GM21447 (cell line): ENCODE results near the gene SCRT2.

Experiments
- ATAC-seq: cut with Tn5 transposase; IDR thresholded peaks from one replicate; pipeline ENCODE4 v1.9.1; 2021; ENCODE audit not compliant: unreplicated experiment

Gene SCRT2

GRCh38 chr20:673603-674001 is 2.0 kb downstream of the SCRT2 start:
- ATAC-seq, result no peak

GRCh38 chr20:672963-673602 is 2.5 kb downstream of the SCRT2 start:
- ATAC-seq, result no peak

GRCh38 chr20:671252-672030 is 4.2 kb downstream of the SCRT2 start:
- ATAC-seq, result no peak

GRCh38 chr20:669573-669972 is 6.0 kb downstream of the SCRT2 start:
- no peak for ATAC-seq

GRCh38 chr20:668638-669037 is 7.0 kb downstream of the SCRT2 start:
- no peak for ATAC-seq

GRCh38 chr20:668050-668449 is 7.6 kb downstream of the SCRT2 start:
- no peak for ATAC-seq

GRCh38 chr20:667351-668034 is 8.1 kb downstream of the SCRT2 start:
- ATAC-seq, result no peak

GRCh38 chr20:666877-667276 is 8.7 kb downstream of the SCRT2 start:
- no peak for ATAC-seq

GRCh38 chr20:665276-665675 is 10.3 kb downstream of the SCRT2 start:
- ATAC-seq, result no peak

- no peak for ATAC-seq
These were observed 11.0 kb downstream of the SCRT2 start for GRCh38 chr20:664576-664975.

- no peak for ATAC-seq
These were observed 11.5 kb downstream of the SCRT2 start for GRCh38 chr20:664151-664550.

GRCh38 chr20:663315-664090 is 12.1 kb downstream of the SCRT2 start:
- no peak for ATAC-seq

- ATAC-seq, result no peak
These were observed 13.1 kb downstream of the SCRT2 start for GRCh38 chr20:662277-663192.

GRCh38 chr20:661474-662270 is 13.9 kb downstream of the SCRT2 start:
- ATAC-seq, result no peak

- ATAC-seq, result no peak
These were observed 16.8 kb downstream of the SCRT2 start for GRCh38 chr20:658731-659291.

- no peak for ATAC-seq
These were observed 17.4 kb downstream of the SCRT2 start for GRCh38 chr20:658202-658601.

GRCh38 chr20:655726-656624 is 19.6 kb downstream of the SCRT2 start:
- ATAC-seq, result no peak

- ATAC-seq, result no peak
These were observed 21.2 kb downstream of the SCRT2 start for GRCh38 chr20:654417-654750.
